Kidney (tissue), 14 donors: ENCODE measurements around the gene PPARA. TPM values are rescaled to one million over a fixed set of nuclear protein-coding genes. Genes with fewer than 3 reads are reported as not detected.

ENCODE experiments used
- DNase-seq, 5 donors: peaks; one replicate each; pipeline ENCODE4 v3.0.0-alpha.2; 2013 to 2020
- FAIRE-seq: peaks from 2 replicates; lab custom pipeline; 2012; peaks lifted over from hg19 to GRCh38; lab: Jason Lieb, UNC
- H3K27ac ChIP-seq, 2 donors: one replicate each; pipeline ENCODE4 v1.7.0; 2013; ENCODE audit warnings: low read depth in 2 of 2, low read length in 2 of 2, inconsistent platforms in 1 of 2
- H3K27me3 ChIP-seq: one replicate; pipeline ENCODE4 v1.7.1; 2013; ENCODE audit warnings: low read length, inconsistent platforms; ENCODE audit not compliant: control insufficient read depth, insufficient read depth
- H3K36me3 ChIP-seq, 3 donors: one replicate each; pipeline versions ENCODE4 v1.7.0 to v1.7.1; 2013; ENCODE audit warnings: low read length in 3 of 3, control low read depth in 1 of 3, inconsistent platforms in 1 of 3; ENCODE audit not compliant: insufficient read depth in 3 of 3, control insufficient read depth in 2 of 3
- H3K4me1 ChIP-seq, 3 donors: one replicate each; pipeline versions ENCODE4 v1.7.0 to v1.7.1; 2013; ENCODE audit warnings: low read length in 3 of 3, inconsistent platforms in 1 of 3, low read depth in 1 of 3; ENCODE audit not compliant: control insufficient read depth in 2 of 3, insufficient read depth in 2 of 3
- H3K4me3 ChIP-seq, 3 donors: one replicate each; pipeline versions ENCODE4 v1.7.0 to v1.8.1; 2013; ENCODE audit warnings: low read length in 3 of 3, control low read depth in 1 of 3, inconsistent platforms in 1 of 3
- H3K9ac ChIP-seq, 3 donors: one replicate each; pipeline versions ENCODE4 v1.7.0 to v1.7.1; 2013; ENCODE audit warnings: low read length in 3 of 3, control low read depth in 1 of 3, inconsistent platforms in 1 of 3
- H3K9me3 ChIP-seq, 3 donors: one replicate each; pipeline versions ENCODE4 v1.7.0 to v1.7.1; 2013; ENCODE audit warnings: low read length in 3 of 3, control low read depth in 1 of 3, inconsistent platforms in 1 of 3; ENCODE audit not compliant: control insufficient read depth in 2 of 3, insufficient read depth in 1 of 3
- intact Hi-C: fragments of 100-400 bp; cut with DNase I; formaldehyde crosslinking; loops from one replicate; pipeline ENCODE4 v1.11.1; 2022
- polyA plus RNA-seq: library from polyadenylated mRNA; stranded (reverse); fragments of 350-450 nt; fragmentation: Illumina TruSeq; extraction: RNeasy Lipid Tissue Mini Kit (QIAGEN cat#74804); gene quantifications from one replicate; pipeline ENCODE4 v1.2.3, GENCODE V29; 2014; ENCODE audit warnings: low read depth, low replicate concordance; ENCODE audit not compliant: insufficient read depth
- total RNA-seq: library from RNA; stranded (reverse); fragmentation: NEBNext Ultra II Directional; extraction: Animal tissue kit (Norgen Biotek cat#: 25700); gene quantifications from one replicate; pipeline ENCODE4 v1.2.1, GENCODE V29; 2021
- TF ChIP-seq, protein P1 (sequence below): IDR thresholded peaks from 3 replicates; pipeline ENCODE4 v1.5.1; 2012; ENCODE audit warnings: mild to moderate bottlenecking, moderate library complexity, borderline replicate concordance; ENCODE audit not compliant: insufficient read depth; ENCODE audit errors: extremely low read depth
- donor health status: control.
- donor health status: control.
- donor health status: control.
- donor health status: control.
- donor health status: control.
- donor health status: DM: yes; HTN: yes; CAD: no.
- donor health status: Normal renal cell carcinoma (clear cell type).

Gene PPARA
- total and polyA plus RNA-seq, 2 donors from 2014 or later: 15.8 to 36.8 TPM

- TF ChIP-seq, protein P1, sequence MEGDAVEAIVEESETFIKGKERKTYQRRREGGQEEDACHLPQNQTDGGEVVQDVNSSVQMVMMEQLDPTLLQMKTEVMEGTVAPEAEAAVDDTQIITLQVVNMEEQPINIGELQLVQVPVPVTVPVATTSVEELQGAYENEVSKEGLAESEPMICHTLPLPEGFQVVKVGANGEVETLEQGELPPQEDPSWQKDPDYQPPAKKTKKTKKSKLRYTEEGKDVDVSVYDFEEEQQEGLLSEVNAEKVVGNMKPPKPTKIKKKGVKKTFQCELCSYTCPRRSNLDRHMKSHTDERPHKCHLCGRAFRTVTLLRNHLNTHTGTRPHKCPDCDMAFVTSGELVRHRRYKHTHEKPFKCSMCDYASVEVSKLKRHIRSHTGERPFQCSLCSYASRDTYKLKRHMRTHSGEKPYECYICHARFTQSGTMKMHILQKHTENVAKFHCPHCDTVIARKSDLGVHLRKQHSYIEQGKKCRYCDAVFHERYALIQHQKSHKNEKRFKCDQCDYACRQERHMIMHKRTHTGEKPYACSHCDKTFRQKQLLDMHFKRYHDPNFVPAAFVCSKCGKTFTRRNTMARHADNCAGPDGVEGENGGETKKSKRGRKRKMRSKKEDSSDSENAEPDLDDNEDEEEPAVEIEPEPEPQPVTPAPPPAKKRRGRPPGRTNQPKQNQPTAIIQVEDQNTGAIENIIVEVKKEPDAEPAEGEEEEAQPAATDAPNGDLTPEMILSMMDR: no peak
- intact Hi-C loops: no loop called here
- peak overlapping the region; percentile 30 to 63 (median 32) for H3K4me3 ChIP-seq
- H3K9me3 ChIP-seq: no peaks in the 10 kb centered on the region
- peak; percentile 58 to 91 (median 67) for DNase-seq
- no peak for FAIRE-seq
- H3K9ac ChIP-seq: peak overlapping the region in 2 of 3 donors; percentile 55 to 81
- H3K36me3 ChIP-seq: no peaks in the 10 kb centered on the region
- peaks cover 0 to 28% (median 27%) of the 10 kb centered on the region in 3 donors for H3K4me1 ChIP-seq
- peak overlapping the region; percentile 95 to 97 for H3K27ac ChIP-seq
- H3K27me3 ChIP-seq: no peaks in the 10 kb centered on the region
Observed at GRCh38 chr22:46149512-46150033, 753 bp upstream of the PPARA start.

DNA sequence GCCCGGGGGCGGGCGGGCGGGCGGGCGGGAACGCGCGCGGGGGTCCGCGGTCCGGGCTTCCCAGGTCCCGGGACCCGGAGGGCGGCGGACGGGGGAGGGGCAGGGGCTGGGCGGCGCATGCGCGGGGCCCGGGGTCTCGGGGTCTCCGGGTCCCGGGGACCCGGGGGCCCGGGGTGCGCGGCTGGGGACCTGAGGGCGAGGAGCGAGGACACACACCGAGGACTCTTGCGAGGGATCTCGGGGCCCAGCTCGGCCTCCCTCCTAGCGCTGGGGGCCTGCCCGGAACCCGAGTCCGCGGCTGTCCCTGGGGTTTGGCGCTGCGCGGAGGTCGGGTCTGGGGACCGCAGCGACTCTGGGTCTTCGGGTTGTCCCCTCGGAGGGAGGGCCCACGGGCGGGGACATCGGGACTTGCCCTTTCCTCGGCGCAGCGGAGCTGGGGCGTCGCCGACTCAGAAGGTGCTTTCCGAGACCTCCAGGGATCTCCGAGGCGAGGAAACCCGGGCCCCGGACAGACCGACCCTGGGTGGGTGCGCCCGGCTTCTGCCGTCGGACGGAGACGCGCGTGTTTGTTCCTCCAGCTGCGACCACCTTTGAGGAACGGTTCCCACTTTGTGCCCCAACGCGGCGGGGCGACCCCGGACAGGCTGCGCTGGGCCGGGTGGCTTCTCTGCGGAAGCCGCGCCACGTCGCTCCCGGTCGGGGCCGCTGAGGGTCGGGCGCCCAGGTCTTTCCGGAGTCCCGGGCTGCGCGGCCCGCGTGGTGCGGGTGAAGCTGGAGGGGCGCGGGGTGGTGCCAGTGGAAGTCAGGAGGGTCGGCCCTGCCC, 540 bp downstream of the PPARA start:
- Histone ChIP-seq H3K9ac (peak overlapping the region; percentile 18 to 80 (median 65)), H3K27ac (peak overlapping the region; percentile 83 to 87), H3K9me3 (no peaks in the 10 kb centered on the region), H3K4me1 (peaks cover 0 to 32% (median 28%) of the 10 kb centered on the region in 3 donors), H3K27me3 (no peaks in the 10 kb centered on the region), H3K4me3 (peak overlapping the region; percentile 51 to 84 (median 84)), H3K36me3 (no peaks in the 10 kb centered on the region)
- TF ChIP-seq, protein P1: no peak
- peak in 4 of 5 donors; percentile 32 to 87 (median 60) for DNase-seq
- FAIRE-seq: no peak
- intact Hi-C loops: no loop called here

- Histone ChIP-seq H3K9me3 (no peaks in the 10 kb centered on the region), H3K4me1 (peaks cover 0 to 22% (median 14%) of the 10 kb centered on the region in 3 donors), H3K27me3 (no peaks in the 10 kb centered on the region), H3K9ac (no peak overlapping the region), H3K27ac (no peak overlapping the region), H3K4me3 (peak overlapping the region in 1 of 3 donors; percentile 17), H3K36me3 (peaks cover 0 to 2% (median 0%) of the 10 kb centered on the region in 3 donors)
- TF ChIP-seq, protein P1: no peak
- DNase-seq: no peak
- intact Hi-C loops: no loop called here
- no peak for FAIRE-seq
Observed at GRCh38 chr22:46153930-46154329, 3.6 kb downstream of the PPARA start.
